Ovary (tissue), 9 donors: ENCODE measurements around the gene KSR1. TPM values are rescaled to one million over a fixed set of nuclear protein-coding genes. Genes with fewer than 3 reads are reported as not detected.
"Not testable (repeated sequence)": the region's sequence is repeated elsewhere in the genome, so short reads cannot be mapped to it uniquely, and the experiment has no call there.

Experiments used
- DNase-seq, 5 donors: peaks; one replicate each; pipeline ENCODE4 v3.0.0-alpha.2; 2019 to 2020
- H3K27ac ChIP-seq, 2 donors: fragments of 200-600 bp; one replicate each; pipeline versions ENCODE4 v1.5.1 to v1.8.0; 2019 to 2022
- H3K27me3 ChIP-seq: fragments of 200-600 bp; one replicate; pipeline ENCODE4 v1.8.0; 2022
- H3K36me3 ChIP-seq: fragments of 200-600 bp; sonication (generic); one replicate; pipeline ENCODE4 v1.5.1; 2019
- H3K4me1 ChIP-seq: one replicate; pipeline ENCODE4 v1.8.1; 2013; ENCODE audit warnings: mild to moderate bottlenecking, moderate library complexity; ENCODE audit not compliant: insufficient read depth
- H3K4me3 ChIP-seq: fragments of 200-600 bp; sonication (generic); one replicate; pipeline ENCODE4 v1.5.1; 2017
- H3K9me3 ChIP-seq, 2 donors: fragments of 200-600 bp in 1 of 2; sonication (generic) in 1 of 2; one replicate each; pipeline versions ENCODE4 v1.5.1 to v1.8.1; 2013 to 2019; ENCODE audit warnings: mild to moderate bottlenecking in 1 of 2, moderate library complexity in 1 of 2
- EP300 ChIP-seq: sonication (generic); formaldehyde crosslinking; IDR thresholded peaks from one replicate; pipeline ENCODE4 v1.6.1; 2017; ENCODE audit warnings: antibody characterized with exemption
- POLR2A ChIP-seq: fragments of 450-650 bp; IDR thresholded peaks from one replicate; pipeline ENCODE4 v1.6.1; 2017; ENCODE audit warnings: antibody characterized with exemption, mild to moderate bottlenecking, moderate library complexity
- WGBS, 3 donors: extraction: QIAGEN DNeasy Blood & Tissue Kit in 1 of 3; methylation state at CpG; one replicate each; pipeline versions ENCODE4 v1.1.5 to v1.1.7; 2013 to 2017; 5-methylcytosine and 5-hydroxymethylcytosine counted together
- intact Hi-C, 4 donors: fragments of 100-400 bp; cut with DNase I; formaldehyde crosslinking; loops; one replicate each; pipeline versions ENCODE4 v1.11.0 to v1.15.1; 2022 to 2023
- polyA plus RNA-seq, 2 donors: library from polyadenylated mRNA; stranded (reverse); fragments of 200-250 nt in 1 of 2; fragments of 350-450 nt in 1 of 2; fragmentation: Illumina TruSeq in 1 of 2; extraction: RNeasy Lipid Tissue Mini Kit (QIAGEN cat#74804) in 1 of 2; gene quantifications; one replicate each; pipeline ENCODE4 v1.2.3, GENCODE V29; 2013 to 2014
- total RNA-seq, 7 donors: library from RNA; depleted of rRNA in 2 of 7; stranded (reverse); fragments of >200 nt in 2 of 7; fragmentation: NEBNext Ultra II Directional in 3 of 7; extraction: Animal tissue kit (Norgen Biotek cat#: 25700) in 3 of 7; gene quantifications; one replicate each; pipeline versions ENCODE4 v1.1.0 to v1.2.4, GENCODE V29; 2016 to 2023
- TF ChIP-seq, protein P1 (sequence below), 3 donors: fragments of 450-650 bp in 2 of 3; fragments of 200-600 bp in 1 of 3; IDR thresholded peaks; one replicate each; pipeline versions ENCODE4 v1.5.1 to v1.8.0; 2016 to 2022; ENCODE audit warnings: antibody characterized with exemption in 3 of 3, mild to moderate bottlenecking in 1 of 3
- donor health status: DM: no; HTN: no; CAD: no; lungs with moderate emphysema.
- donor health status: DM: no; HTN: no; CAD: no.
- donor health status: Bipolar disorder and iron deficiency.
- donor health status: DM: yes; HTN: yes; CAD: no.
- donor health status: DM: no; HTN: no; CAD: no.
- donor health status: DM: yes; HTN: yes; CAD: no.

The KSR1 gene
- total and polyA plus RNA-seq, 9 donors: 27.7 to 84.8 (median 39.5) TPM

DNA sequence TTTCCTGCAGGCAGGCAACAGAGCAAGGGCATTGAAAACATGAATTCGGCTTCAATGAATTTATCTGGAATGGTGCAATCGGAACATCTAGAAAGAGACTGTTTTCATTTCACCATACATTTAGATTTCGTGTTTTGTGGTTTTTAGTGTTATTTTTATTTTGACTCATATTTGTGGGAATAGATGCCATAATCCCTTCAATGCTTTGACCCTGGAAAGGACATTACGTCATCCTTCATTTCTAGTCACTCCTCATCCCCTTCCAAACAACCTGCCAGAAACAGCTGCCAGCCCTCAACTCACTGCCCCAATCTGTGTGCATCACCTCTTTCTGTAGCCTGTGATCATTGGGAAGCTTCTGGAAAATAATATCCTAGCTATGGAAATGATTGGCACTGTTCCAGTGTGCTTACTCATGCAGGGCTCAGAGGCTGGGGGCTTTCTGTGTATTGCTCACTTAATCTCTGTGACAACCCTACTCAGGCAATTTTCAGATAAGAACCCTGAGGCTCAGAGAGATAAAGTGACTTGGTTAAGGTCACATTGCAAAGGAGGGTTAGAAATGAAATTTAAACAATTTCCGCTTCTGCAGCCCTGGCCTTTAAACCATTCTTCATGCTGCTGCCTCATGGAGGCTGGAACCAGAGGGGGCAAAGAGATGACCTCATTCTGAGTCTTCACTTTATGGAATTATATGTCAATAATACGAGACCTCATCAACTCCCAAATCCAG lies 9.5 kb upstream of the KSR1 start:
- H3K4me3 ChIP-seq: no peak overlapping the region
- TF ChIP-seq POLR2A (no peak), EP300 (no peak)
- TF ChIP-seq, protein P1, sequence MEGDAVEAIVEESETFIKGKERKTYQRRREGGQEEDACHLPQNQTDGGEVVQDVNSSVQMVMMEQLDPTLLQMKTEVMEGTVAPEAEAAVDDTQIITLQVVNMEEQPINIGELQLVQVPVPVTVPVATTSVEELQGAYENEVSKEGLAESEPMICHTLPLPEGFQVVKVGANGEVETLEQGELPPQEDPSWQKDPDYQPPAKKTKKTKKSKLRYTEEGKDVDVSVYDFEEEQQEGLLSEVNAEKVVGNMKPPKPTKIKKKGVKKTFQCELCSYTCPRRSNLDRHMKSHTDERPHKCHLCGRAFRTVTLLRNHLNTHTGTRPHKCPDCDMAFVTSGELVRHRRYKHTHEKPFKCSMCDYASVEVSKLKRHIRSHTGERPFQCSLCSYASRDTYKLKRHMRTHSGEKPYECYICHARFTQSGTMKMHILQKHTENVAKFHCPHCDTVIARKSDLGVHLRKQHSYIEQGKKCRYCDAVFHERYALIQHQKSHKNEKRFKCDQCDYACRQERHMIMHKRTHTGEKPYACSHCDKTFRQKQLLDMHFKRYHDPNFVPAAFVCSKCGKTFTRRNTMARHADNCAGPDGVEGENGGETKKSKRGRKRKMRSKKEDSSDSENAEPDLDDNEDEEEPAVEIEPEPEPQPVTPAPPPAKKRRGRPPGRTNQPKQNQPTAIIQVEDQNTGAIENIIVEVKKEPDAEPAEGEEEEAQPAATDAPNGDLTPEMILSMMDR (IDR thresholded peaks at IDR 0.05): no peak
- 31 to 50% (median 39%) methylated on average over 6 of the region's 6 CpGs for WGBS, 3 donors
- no peaks in the 10 kb centered on the region for H3K27me3 ChIP-seq
- H3K36me3 ChIP-seq: no peaks in the 10 kb centered on the region
- H3K4me1 ChIP-seq: no peaks in the 10 kb centered on the region
- H3K27ac ChIP-seq: no peak overlapping the region
- no peak for DNase-seq
- intact Hi-C loops: loop anchor here in 1 of 4 donors (10.0 kb wide), 1 partner anchor 82 kb away; no protein-coding TSS in a partner anchor
- no peaks in the 10 kb centered on the region for H3K9me3 ChIP-seq

DNA sequence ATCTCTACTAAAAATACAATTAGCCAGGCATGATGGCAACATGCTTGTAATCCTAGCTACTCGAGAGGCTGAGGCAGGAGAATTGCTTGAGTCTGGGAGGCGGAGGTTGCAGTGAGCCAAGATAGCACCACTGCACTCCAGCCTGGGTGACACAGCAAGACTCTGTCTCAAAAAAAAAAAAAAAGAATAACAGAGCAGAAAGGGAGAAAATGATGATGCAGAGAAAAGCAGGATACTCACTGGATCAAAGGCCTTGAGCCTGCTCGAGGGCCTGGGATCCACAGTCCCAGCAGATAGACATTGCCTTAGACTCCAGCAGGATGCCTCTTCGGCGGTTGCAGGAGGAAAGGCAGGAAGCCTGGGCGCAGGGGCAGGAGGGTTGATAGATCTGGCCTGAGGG lies 7.7 kb upstream of the KSR1 start:
- not testable (repeated sequence) for H3K27ac ChIP-seq, H3K9me3 ChIP-seq, H3K36me3 ChIP-seq, H3K4me3 ChIP-seq, H3K27me3 ChIP-seq, DNase-seq, H3K4me1 ChIP-seq
- intact Hi-C loops: loop anchor here in 1 of 4 donors (10.0 kb wide), 1 partner anchor 84 kb away; no protein-coding TSS in a partner anchor
- WGBS, 3 donors: 73 to 86% (median 86%) methylated on average over 6 of the region's 6 CpGs

DNA sequence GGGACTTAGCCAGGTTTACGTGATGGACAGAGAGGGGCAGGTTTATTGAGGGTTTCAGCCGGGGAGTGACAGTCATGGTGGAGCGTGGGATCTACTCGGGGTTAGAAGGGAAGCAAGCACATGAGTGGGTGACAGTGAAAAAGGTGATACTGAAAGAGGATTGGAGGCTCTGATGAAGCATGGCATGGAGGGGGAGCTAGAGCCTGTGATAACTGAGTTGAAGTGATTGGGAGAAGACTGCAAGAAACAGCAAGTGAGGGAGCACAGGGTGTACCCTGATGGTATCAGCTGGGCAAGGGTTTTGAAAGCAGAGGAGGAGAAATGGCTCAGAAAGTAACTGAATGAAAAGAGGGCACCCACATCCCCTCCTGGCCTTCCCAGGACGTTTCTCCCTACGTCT lies 6.7 kb upstream of the KSR1 start:
- Histone ChIP-seq H3K36me3 (no peaks in the 10 kb centered on the region), H3K9me3 (no peaks in the 10 kb centered on the region), H3K27ac (no peak overlapping the region), H3K4me3 (no peak overlapping the region), H3K4me1 (no peaks in the 10 kb centered on the region), H3K27me3 (no peaks in the 10 kb centered on the region)
- DNase-seq: no peak
- 66 to 73% (median 71%) methylated on average over 6 of the region's 6 CpGs for WGBS, 3 donors
- intact Hi-C loops: loop anchor here in 1 of 4 donors (10.0 kb wide), 1 partner anchor 85 kb away; no protein-coding TSS in a partner anchor
- TF ChIP-seq, protein P1 (IDR thresholded peaks at IDR 0.05): no peak
- TF ChIP-seq POLR2A: no peak
- no peak for TF ChIP-seq EP300

DNA sequence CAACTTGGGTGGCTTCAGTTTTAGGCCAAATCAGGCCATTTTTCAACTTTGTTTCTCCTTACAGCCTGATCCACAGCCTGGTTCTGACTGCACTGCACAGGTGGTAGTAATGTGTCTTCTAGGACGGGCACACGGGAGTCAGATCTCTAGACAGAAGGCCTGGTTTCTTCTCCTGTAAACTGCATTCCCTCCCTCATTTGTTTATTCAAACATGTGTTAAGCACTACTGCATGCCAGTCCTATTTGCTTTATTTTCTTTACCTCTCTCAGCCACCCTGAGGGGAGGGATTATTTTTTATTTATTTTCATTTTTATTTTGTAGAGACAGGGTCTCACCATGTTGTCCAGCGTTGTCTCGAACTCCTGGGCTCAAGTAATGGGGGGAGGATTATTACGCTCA lies 6.3 kb upstream of the KSR1 start:
- WGBS, 3 donors: 57 to 77% (median 76%) methylated on average over 5 of the region's 5 CpGs
- TF ChIP-seq EP300: no peak
- no peak for TF ChIP-seq POLR2A
- TF ChIP-seq, protein P1 (IDR thresholded peaks at IDR 0.05): no peak
- intact Hi-C loops: loop anchor here in 3 of 4 donors (10.0 kb wide), 5 partner anchors 85 to 215 kb away; no protein-coding TSS in a partner anchor
- no peaks in the 10 kb centered on the region for H3K9me3 ChIP-seq
- no peaks in the 10 kb centered on the region for H3K4me1 ChIP-seq
- H3K27me3 ChIP-seq: no peaks in the 10 kb centered on the region
- H3K4me3 ChIP-seq: no peak overlapping the region
- no peak for DNase-seq
- H3K27ac ChIP-seq: no peak overlapping the region
- no peaks in the 10 kb centered on the region for H3K36me3 ChIP-seq

DNA sequence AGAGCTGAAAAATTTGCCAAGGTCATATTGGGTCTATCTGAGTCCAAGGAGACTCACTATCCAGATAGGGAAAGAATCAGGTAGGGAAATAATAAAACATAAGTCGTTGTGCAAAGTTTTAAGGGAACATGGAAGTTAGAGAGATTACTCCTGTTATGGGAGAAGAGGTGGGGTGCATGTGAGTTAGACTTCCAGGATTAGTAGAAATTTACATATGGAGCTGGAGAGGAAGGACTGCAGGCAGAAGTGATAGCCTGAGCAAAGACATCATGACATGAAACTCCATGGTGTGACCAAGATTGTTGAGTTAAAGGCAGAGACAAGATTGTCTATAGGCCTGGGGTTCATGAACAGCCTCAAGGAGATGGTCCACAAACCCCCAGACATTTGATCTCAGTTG lies 5.8 kb upstream of the KSR1 start:
- intact Hi-C loops: loop anchor here in 3 of 4 donors (10.0 kb wide), 4 partner anchors 96 to 216 kb away; no protein-coding TSS in a partner anchor
- Histone ChIP-seq H3K27ac (no peak overlapping the region), H3K4me1 (no peaks in the 10 kb centered on the region), H3K27me3 (no peaks in the 10 kb centered on the region), H3K9me3 (no peaks in the 10 kb centered on the region), H3K4me3 (no peak overlapping the region), H3K36me3 (no peaks in the 10 kb centered on the region)
- TF ChIP-seq, protein P1 (IDR thresholded peaks at IDR 0.05): no peak
- TF ChIP-seq POLR2A (no peak), EP300 (no peak)
- no peak for DNase-seq
- 20 to 40% (median 39%) methylated on average over 1 of the region's 1 CpG for WGBS, 3 donors
